HG03457 (cell line): ENCODE data around the gene GNPTAB.

Experiments used
- ATAC-seq: cut with Tn5 transposase; IDR thresholded peaks from one replicate; pipeline ENCODE4 v1.9.1; 2021; ENCODE audit warnings: moderate number of reproducible peaks; ENCODE audit not compliant: unreplicated experiment

The GNPTAB gene

GRCh38 chr12:101775816-101776215 lies 54.9 kb downstream of the GNPTAB start:
- ATAC-seq: no peak

- ATAC-seq: no peak
Observed at GRCh38 chr12:101773650-101774162, 57.1 kb downstream of the GNPTAB start.

DNA sequence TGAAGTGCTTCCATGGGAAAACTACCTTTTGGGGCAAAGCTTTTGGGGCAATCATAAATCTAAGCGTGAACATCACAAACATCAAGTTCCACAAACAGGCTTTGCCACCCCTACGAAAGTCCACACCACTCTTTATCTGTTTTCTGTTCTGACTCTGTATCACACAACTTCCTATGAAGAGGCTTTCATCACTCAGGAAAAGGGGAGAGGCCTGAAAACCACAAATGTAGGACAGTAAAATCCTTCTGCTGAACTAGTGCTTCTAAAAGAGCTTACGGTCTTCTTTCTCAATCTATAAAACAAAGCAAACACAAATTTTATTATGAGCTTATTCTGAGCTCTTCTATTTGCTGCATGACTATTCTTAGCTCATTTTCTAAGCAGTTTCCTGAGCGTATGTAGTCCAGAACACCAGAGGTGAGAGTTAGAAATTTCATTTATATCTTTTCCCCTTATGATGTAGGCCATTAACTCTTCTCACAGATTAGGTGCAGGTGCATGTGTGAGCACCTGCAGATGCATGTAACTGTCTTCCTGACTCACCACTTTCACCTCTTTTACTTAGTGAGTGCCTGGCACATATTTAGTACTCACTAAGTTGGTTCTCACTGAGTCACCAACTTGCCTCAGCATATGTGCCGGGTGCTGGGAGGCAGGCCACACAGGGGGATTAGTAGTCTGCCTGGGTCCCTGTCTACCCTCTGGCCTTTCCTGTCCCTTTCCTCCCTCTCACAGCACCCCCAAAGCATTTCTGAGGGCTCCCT lies 58.6 kb downstream of the GNPTAB start:
- ATAC-seq: no peak

DNA sequence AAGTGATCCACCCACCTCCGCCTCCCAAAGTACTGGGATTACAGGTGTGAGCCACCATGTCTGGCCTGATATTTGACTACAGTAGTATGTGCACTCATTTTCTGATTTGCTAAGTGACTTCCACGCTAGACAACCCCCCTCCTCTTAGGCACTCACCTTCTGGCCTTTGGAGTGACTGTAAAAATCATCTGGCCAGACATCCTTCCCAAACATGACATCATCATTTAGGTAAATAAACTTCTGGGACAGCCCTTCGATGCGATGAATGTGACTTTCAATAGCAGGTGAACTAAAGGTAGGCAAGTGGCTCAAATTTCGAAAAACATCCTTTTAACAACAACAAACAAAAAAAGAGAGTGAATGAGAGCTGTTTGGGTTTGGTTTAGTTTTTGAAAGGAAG lies 60.9 kb downstream of the GNPTAB start:
- no peak for ATAC-seq

DNA sequence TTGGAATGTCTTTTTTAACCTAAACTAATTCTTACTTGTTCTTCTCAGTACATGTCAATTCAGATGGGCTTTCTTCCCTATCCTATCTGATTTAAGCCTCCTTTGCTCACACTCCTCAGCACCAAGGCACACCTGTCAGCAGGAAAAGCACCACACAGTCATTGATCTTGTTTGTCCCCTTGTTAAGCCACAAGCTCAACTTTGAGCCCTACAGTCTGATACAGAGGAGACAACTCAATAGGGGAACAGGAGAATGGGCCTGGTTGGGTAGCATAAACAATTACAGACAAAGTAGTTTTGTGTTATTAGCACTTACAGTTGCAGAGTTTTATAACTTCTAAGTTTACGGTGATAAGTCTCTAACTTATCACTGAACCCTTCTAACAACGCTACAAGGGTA lies 62.0 kb downstream of the GNPTAB start:
- no peak for ATAC-seq

DNA sequence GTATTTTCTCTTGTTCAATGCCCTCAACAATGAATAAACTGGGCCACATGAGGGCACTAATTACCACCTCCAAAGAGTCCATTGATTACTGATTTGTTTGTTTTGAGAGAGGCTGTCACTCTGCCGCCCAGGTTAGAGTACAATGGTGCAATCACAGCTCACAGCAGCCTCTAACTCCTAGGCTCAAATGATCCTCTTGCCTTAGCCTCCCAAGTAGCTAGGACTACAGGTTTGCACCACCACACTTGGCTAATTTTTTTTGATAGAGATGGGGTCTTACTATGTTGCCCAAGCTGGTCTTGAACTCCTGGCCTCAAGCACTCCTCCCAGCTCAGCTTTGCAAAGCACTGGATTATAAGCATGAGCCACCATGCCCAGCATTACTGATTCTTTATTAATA lies 63.2 kb downstream of the GNPTAB start:
- ATAC-seq: no peak

DNA sequence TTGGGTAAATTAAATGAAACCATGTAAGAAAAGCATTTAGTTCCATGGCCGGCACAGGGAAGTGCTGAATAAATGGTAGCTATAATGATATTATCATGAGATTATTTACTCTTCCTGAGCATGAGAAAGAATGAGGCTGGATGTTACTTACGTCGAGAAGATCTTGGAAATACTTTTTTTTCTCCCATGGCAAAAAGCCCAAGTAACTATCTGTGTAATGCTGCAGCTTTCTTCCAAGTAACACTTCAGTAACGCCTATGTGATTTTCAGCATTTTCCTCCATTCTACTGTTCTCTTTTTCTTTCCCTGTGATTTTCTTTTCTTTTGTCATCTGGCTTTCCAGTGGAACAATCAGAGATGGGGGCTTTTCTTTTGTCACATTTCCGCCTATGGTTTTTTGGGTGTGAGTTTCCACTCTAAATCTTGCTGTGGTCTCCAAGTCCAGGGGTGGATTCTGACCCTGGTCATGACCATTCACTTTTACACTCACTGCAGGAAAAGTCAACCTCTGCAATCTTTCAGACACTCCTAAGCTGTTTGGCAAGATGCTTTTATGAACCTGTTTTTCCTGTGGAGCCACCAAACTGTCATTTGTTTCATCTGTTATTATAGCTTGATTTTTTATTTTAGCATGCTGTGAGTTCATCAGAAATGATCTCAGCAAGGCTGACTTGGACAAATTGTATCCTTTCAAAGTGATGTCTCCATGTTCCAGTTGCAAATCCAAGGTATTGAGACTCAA lies 66.5 kb downstream of the GNPTAB start:
- no peak for ATAC-seq

DNA sequence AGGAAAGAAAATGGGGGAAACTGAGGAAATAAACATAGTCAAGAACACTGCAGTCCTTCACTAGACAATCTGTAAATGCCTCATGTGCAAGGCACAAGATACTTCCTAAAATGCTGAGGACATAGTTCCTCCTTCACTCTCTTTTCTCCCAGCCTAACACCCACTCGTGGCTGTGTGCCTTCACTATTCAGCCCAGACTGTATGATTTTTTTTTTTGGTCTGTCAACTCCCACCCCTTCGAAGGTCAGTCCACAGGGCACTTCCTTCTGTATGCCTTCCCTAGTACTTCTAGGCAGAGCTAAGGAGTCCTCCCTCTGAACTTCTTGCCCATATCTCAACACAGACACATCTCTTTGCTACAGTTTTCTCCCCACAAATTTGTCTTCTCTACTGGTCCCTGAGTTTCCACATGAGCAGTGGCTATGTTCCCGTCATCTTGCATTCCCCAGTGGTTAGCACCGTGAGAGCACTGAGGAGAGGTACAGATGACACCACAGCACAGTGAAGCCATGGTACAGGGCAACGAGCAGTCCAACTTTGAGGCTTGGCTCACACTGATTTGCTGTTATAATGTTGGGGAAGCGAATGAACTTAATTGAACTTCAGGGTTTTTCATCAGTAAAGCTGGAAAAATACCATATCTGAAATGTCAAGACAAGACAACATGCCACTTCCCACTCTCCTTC lies 67.4 kb downstream of the GNPTAB start:
- no peak for ATAC-seq

- no peak for ATAC-seq
Observed at GRCh38 chr12:101761781-101762180, 69.0 kb downstream of the GNPTAB start.

- no peak for ATAC-seq
Observed at GRCh38 chr12:101761350-101761749, 69.4 kb downstream of the GNPTAB start.

DNA sequence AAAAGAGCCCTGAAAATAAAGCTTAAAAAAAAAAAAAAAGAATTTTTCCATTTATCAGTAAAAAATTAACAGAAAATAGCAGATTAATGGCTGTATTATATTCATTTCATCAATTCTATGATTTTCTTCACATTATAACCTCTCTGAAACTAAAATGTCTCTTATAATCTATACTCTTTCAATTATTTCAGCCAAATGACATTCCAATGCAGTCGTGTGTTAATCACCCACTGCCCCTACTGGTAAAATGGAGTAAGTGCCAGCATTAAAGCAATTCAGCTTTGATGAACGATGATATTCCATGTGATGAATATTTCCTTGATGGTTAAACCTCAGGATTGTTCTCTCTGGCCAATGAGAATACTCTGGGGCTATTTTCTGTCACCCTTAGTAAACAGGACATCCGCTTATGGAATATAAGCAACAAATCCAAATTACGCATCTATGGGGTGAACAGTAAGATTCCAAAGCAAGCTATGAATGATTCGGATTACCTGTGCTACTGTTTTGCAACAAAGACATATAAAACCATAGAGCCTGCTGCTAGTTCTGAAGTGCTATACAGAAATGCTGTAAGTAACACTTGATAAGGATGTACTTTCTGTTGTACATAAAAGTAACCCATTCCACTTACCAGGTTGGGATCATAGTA lies 71.2 kb downstream of the GNPTAB start:
- no peak for ATAC-seq

DNA sequence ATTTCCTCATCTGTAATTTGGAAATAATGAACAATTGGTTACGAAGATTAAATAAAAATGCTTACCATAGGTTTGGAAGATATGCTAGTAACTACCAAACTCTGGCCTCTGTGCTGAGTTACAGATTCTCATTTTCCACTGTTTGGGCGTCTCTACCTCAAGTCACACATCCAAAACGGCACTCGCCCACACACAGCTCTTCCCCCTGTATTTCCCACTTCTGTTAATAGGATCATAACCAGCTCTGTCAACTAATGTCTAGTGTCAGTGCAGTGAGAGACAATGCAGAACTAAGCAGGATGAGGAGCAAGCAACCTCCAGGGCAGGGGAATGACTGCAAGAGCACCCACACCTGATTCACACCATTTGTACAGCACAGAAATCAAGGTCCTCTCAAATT lies 80.6 kb downstream of the GNPTAB start:
- no peak for ATAC-seq

- ATAC-seq: no peak
Observed at GRCh38 chr12:101749657-101750056, 81.1 kb downstream of the GNPTAB start.

GRCh38 chr12:101748907-101749306 lies 81.9 kb downstream of the GNPTAB start:
- ATAC-seq: no peak

DNA sequence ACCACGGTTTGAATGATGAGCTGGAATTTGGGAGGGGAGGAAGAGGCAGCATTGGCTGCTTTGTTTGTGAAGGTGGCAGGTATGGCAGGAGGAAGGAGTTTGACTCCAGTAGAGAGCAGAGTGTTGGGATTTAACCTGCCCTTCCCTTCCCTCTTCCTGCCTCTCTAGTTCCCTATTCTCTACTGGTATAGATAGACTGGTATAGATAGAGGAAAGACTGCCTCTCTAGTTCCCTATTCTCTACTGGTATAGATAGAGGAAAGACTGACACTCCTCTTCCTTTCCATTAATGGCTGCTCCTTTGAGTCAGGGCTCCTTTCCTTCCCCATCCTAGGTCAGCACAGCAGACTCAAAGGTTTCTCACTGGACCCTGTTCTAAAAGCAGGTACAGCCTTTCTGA lies 83.1 kb downstream of the GNPTAB start:
- ATAC-seq: no peak

GRCh38 chr12:101746661-101747060 lies 84.1 kb downstream of the GNPTAB start:
- ATAC-seq: no peak

DNA sequence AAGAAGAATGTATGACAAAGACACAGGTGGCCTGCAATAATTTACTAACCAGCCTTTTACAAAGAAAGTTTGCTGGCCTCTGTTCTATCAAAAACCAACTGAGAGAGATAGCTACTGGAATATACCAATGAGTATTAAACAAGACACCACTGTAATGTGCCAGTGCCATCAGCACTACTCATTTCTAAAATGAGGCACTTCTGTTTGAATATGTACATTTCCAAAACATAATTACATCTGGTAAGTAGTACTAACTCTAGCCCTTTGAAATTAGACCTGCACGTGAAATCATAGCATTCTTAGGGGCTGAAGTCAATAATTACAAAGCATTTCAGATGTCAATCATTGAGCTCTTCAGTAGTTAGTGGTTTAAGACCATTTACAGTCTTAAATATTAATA lies 84.6 kb downstream of the GNPTAB start:
- no peak for ATAC-seq

GRCh38 chr12:101745481-101745880 lies 85.3 kb downstream of the GNPTAB start:
- ATAC-seq: no peak

DNA sequence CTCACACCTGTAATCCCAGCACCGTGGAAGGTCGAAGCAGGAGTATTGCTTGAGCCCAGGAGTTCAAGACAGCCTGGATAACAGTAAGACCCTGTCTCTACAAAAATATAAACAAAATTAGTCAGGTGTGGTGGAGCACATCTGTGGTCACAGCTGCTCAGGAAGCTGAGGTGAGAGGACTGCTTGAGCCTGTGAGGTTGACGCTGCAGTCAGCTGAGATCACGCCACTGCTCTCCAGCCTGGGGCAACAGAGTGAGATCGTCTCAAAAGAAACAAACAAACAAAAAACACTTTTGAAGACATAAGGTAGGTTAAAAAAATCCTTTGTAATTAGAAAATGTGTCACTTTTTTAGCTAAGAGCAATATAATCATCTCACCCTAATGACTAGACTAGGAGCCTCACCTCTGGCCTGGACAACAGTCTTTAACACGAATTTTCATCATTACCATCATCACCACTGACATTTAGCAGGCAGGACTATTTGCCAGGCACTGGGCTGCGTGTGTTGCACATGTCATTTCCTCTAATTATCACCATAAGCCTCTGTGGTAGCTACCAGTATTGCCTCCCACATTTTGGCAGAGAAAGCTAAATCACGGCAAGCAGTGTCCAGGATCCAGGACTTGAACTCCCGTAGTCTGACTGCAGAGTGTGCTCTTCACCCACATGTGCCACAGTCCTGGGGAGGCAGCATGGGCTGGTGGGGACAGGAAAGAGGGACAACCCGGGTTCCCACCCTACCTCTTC lies 86.9 kb downstream of the GNPTAB start:
- ATAC-seq: peak; percentile 90

- peak; percentile 8 for ATAC-seq
Observed at GRCh38 chr12:101743242-101743641, 87.5 kb downstream of the GNPTAB start.
